GM19455 (cell line): ENCODE measurements around the gene NFIC.
"Not testable (repeated sequence)": the region's sequence is repeated elsewhere in the genome, so short reads cannot be mapped to it uniquely, and the experiment has no call there.

Experiments used
- ATAC-seq: cut with Tn5 transposase; IDR thresholded peaks from one replicate; pipeline ENCODE4 v1.9.1; 2021; ENCODE audit not compliant: unreplicated experiment

The NFIC gene

DNA sequence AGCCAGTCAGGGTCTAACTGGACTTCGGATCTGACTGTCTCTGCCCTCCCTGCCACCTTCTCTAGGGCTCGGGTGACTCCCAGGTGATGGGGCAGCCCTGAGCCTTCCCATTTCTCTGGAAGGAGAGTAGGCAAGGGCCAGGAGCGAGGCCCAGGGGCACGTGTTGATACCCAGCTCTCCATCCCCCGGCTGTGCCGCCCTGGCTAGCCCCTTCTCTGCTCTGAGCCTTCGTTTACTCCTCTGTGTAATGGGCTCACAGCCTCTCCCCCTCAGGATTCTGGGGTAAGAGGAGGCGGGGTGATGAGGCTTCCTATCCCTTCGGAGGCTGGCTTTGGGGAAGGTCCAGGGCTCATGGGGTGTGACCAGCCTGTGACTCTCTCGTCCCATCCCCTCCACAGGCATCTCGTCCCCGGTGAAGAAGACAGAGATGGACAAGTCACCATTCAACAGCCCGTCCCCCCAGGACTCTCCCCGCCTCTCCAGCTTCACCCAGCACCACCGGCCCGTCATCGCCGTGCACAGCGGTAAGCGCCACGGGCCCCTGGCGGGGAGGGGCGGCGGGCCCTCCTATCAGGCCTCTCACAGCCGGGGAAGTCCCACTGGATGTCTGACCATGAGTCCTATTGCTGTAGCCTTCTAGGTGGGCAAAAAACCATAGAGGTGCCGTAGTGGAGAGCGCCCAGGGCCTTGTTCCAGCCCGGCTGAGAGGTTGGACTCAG is 82.4 kb downstream of the NFIC start:
- no peak for ATAC-seq

DNA sequence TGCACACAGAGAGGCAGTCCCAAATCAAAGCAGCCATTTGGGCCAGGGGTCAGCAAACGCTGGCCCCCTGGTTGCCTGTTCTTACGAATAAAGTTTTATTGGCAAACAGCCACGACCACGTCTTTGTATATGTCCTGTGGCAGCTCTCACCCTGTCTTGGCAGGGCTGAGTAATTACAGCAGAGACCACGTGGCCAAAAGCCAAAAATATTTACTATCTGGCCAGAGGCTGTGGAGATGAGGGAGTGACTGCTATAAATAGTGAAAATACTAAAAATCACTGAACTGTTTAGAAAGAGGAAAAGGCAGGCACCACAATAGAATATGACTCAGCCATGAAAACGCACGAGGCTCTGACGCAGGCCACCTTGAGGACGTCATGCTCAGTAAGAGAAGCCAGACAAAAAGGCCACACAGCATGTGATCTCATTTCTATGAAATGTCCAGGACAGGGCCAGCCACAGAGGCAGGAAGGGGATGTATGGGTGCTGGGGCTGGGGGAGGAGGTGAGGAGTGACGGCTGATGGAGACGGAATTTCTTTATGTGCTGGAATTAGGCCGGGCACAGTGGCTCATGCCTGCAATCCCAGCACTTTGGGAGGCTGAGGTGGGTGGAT is 84.5 kb downstream of the NFIC start:
- no peak for ATAC-seq

DNA sequence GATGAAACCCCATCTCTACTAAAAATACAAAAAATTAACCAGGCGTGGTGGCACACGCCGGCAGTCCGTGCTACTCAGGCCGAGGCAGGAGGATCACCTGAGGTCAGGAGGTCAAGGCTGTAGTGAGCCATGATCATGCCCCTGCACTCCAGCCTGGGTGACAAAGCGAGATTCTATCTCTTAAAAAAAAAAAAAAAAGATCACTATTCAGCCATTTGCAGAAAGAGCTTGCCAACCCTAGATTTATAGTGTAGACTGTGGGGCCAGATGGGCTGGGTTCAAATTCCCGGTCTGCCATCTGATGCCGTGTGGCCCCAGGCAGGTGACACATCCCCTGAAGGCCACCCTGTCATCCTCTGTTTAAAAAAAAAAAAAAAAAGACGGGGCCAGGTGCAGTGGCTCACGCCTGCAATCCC is 85.1 kb downstream of the NFIC start:
- ATAC-seq: no peak

DNA sequence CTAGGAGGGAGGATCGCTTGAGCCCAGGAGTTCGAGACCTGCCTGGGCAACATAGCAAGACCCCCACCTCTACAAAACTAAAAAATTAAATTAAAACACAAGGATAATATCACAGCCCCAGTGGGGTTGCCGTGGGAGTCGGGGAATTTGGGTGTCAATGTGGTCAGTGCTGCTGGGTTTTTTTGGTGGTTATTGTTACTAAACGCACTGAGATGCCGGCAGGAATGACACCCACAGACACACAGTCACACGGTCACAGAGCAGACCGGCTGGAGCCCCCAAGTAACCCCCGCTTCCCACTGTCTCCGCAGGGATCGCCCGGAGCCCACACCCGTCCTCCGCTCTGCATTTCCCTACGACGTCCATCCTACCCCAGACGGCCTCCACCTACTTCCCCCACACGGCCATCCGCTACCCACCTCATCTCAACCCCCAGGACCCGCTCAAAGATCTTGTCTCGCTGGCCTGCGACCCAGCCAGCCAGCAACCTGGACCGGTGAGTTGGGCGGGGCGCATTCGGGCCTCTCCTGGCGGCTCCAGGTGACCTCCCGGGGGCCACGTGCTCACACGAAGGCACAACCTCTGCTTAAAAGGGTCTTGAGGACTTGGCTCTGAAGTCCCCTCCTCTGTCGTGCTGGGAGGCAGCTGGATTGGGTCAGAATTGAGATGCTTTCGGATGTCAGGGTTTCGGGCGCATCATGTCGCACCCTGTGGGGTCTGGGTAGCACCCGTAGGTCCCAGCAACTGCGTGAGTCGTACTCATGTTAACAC is 86.0 kb downstream of the NFIC start:
- ATAC-seq: no peak

DNA sequence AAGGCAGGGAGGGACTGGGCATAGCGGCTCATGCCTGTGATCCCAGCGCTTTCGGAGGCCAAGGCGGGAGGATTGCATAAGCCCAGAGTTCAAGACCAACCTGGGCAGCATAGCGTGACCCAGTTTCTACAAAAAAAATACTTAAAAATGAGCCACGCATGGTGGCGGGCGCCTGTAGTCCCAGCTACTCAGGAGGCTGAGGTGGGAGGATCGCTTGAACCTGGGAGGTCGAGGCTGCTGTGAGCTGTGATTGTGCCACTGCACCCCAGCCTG is 86.5 kb downstream of the NFIC start:
- not testable (repeated sequence) for ATAC-seq

DNA sequence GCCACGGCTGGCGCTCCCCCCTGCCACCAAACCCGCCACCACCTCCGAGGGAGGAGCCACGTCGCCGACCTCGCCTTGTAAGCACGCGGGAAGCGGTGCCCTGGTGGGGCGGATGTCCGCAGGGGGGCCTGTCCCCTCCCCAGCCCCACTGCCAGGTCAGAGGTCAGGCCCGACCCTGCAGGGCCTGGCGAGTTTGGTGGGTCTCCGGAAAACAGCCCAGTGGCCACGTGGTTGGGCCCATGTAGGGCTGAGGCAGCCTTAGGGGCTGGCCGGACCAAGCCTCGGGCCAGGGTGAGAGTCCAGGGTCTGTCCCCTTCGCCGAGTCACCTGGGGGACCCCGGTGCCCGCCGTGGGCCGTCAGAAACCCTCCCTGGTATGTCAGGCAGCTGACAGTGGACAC is 87.5 kb downstream of the NFIC start:
- ATAC-seq: no peak

DNA sequence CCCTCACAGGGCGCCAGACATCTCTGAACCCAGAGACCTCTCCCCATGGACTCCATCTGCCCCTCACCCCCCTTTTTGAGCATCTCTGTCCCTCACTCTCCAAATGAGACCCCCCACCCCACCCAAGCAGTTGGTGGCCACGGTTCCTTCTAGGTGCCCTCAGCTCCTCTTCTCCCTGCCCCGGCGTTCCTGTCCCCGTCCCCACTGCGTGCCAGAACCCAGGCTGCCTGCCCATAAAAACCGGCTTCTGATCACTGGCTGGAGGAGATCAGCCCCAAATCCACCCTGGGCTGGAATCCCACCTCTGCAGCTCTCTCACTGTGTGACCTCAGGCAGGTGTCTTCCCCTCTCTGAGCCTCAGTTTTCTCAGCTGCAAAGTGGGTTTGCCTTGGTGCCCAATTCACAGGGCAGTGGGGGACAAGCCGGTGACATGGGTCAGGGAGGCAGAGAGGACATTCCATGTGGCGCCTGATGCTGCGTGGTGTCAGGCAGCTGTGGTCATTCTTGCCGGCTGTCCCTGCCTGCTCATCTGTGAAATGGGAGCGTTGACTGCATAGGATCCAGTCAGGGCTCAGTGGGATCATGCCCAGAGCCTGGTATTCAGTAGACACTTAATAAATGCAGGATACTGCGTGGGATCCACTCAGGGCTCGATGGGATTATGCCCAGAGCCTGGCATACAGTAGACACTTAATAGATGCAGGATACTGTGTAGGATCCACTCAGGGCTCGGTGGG is 88.4 kb downstream of the NFIC start:
- ATAC-seq: no peak

DNA sequence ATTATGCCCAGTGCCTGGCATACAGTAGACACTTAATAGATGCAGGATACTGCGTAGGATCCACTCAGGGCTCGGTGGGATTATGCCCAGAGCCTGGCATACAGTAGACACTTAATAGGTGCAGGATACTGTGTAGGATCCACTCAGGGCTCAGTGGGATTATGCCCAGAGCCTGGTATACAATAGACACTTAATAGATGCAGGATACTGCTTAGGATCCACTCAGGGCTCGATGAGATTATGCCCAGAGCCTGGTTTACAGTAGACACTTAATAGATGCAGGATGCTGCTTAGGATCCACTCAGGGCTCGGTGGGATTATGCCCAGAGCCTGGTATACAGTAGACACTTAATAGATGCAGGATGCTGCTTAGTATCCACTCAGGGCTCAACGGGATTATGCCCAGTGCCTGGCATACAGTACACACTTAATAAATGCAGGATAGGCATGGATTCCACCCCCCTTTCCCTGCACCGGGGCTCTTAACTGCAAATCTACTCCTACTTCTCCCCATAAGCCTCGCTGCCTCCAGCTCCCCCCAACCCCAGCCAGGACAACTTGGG is 89.1 kb downstream of the NFIC start:
- no peak for ATAC-seq

DNA sequence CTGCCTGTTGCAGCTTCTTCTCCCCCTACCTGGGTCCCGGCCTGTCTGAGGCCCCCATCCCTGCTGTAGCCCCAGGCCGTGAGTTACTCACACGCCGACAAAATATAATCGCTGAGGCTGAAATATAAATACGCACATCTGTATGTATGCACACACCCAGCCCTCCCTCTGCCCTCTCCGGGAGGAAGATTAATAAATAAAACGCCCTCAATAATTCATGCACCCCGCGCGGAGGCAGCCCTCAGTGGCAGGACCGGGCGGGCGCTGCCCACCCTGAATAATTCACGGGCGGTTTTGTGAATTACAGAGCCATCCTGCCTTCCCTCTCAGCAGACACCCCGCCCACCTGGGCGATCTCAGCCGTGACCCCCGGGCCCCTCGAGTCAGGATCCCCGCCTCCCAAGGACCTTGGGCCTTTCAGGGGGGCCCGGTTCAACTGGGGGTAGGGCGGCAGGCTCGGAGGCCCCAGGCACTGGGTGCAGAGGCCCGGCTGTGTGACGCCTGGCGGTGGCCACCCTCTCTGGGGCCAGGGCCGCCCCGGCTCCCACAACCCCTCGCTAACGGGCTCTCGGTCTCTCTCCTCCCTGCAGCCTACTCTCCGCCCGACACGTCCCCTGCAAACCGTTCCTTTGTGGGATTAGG is 89.7 kb downstream of the NFIC start:
- no peak for ATAC-seq

DNA sequence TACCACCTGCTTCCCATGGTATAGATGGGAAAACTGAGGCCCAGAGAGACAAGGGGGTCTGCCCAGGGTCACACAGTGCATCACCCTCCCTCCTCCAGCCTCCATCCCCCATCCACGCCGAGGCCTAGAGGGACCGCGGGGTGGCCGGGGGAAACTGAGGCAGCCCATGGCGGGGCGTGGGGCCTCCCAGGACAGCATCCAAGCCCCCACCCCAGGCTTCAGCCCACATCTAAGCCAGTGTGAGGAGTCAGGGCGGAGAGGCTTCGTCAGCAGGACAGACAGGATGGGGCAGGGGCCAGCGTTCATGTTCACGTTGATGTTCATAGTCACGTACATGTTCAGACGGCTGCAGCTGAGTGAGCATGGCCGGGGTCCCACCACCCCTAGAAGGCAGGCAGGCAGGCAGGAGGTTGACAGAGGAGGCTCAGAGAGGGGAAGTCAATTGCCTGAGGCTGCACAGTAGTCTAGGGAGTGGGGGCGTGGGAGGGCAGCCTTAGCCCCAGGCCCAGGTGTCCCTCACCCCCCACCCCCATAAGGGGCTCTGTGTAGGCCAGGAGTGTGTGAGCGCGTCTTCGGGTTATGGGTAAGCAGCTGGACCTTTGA is 90.6 kb downstream of the NFIC start:
- ATAC-seq: no peak

DNA sequence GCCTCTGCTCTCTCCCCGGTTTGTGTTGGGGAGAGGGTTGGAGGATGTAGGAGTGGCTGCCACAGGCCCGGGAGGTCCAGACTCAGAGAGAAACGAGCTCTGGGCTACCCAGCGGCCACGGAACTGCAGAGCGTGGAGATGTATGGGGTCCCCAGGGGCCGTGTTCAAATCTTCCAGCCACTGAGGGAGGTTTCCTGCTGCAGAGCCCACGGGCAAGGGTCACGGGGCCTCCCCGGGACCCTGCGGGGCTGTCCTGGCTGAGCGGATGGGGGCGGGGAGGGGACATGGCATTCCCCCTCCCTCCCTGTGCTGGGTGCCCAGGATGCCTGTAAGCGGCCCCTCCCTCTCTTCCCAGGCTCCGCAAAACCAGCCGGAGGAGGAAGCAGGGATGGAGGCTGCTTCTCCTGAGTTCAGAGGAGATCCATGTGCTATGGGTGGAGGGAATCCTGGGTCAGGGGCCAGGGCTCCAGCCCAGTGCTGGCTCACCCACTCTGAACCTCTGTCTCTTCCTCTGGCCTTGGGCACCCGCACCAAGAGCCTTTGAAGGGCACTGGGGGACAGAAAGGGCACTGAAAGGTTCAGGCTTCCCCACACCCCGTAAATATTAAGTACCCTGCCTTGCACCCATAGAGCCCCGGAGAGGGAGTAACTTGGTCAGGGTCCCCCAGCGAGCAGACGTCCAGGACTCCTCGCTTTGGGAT is 91.3 kb downstream of the NFIC start:
- no peak for ATAC-seq

DNA sequence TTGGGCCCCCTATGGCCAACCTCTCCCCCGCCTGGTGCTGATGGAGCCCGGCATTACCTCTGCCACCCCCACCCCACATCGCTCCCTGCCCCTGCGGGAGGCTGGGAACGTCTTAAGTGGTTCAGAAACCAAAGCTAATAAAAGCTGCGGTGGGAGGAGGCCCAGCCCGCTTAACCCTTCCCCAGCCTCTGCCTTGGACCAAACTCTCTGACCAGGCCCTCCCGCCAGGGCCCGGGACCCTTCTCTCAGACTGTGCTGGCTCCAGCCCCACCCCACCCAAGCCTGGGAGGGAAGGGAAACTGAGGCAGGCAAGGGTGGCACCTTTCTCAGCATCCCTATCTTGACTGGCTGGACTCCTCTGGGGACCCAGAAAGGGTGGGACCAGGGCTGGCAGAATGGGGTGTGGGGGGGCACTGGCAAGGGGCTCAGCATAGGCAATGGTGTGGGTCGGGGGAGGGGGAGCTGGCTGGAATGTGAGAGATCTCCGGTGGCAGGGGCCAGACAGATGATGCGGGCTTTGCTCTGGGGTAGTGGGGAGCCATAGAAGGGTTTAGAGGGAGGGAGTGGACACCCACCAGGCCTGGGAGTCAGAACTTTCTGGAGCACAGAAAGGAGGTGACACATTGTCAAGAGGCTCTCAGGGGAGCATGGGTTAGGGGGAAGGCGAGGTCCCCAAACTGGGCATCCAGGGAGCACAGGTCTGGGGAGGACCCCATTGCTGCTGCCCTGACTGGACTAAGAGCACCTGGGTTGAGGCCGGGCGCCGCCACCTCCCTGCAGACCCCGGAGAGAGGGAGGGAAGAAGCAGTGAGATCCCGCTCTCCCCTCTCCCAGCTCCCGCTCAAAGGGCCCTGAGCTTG is 92.1 kb downstream of the NFIC start:
- no peak for ATAC-seq

DNA sequence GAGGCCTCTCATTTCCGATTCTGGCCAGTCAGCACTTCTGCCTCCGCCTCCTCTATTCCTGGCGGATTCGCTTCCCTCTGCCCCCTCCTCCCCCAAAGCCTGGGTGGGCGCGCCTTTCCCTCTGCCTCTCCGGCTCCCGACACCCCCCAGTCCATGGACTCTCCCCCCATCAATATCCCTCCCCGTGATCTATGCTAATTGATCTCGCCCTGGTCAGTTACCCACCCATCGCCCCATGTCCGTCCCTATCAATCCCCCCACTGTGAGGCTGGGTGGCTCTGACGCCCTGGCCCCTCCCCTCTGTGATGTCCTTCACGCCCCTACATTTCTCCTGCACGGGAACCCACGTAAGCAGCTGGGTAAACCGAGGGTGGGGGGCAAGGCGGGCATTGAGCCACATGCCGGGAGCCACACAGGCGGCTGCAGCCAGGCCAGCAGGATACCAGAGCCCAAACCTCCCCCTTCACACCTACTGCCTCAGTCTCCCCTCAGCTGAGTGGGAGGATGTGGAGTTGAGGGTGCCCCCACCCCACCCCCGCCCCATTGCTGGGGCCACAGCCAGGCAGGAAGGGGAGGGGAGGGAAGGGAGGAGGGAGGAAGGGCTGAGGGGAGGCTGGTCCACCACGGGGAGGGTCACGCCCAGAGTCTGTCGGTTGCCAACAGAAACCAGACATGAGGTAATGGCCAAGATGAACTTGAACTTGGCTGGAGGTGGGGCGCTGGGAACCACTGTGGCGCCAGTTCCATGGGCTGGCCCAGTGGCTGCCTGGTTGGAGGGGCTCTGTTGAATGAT is 92.9 kb downstream of the NFIC start:
- ATAC-seq: no peak

DNA sequence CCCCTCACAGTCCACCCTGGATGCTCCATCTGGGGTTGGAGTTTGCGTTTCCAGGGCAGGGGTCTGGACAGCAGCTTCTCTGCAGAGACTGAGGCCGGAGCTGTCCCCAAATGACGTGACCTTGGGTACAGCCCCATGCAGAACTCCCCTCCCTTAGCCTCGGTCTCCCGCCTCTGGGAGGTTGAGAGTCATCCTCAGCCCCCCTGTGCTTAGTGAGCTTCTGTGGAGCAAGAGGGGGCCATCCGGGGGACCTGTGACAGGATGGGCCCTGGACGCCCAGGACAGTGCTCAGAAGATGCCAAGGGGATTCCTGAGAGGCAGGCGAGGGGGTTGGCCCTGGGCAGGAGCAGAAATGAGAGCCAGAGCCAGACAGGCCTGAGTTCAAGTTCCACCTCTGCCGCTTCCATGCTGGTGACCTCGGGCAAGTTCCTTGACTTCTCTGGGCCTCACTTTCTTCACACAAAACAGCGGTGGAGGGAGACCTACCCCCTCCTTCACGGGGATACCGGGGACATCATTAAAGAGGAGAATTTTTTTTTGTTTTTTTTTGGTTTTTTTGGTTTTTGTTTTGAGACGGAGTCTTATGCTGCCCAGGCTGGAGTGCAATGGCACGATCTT is 93.7 kb downstream of the NFIC start:
- ATAC-seq: no peak

DNA sequence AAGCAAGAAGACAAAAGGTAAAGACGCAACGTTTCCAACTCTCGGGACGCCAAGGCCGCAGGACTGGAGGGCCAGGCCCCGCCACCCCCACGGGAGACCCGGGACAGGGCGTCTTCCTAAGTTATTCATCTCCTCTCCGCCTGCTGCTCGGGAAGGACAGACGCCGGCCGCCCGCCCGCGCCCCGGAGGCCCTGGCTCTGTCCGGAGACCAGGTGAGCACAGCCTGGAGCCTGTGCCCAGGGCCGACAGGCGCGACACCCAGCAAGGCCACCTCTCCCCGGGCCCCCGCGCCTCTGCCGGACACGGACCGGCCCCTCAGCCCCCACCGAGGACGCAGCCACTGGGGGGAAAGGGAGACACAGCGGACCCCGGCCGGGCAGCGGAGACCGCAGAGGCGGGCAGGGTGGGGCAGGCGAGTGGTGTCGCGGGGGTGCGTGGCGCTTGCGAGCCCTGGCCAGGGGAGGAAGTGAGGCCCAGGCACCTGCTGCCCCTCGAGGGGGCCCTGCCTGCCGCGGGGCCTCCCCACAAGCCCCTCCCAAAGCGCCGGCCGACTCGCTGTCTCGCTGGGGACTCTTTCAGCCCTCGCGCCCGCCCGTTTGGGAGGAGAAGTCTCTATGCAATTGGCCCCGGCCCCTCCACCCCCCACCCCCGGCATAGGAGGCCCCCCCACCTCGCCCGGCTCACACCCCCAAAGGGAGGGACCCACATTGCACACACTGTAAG is 96.8 kb downstream of the NFIC start:
- no peak for ATAC-seq

DNA sequence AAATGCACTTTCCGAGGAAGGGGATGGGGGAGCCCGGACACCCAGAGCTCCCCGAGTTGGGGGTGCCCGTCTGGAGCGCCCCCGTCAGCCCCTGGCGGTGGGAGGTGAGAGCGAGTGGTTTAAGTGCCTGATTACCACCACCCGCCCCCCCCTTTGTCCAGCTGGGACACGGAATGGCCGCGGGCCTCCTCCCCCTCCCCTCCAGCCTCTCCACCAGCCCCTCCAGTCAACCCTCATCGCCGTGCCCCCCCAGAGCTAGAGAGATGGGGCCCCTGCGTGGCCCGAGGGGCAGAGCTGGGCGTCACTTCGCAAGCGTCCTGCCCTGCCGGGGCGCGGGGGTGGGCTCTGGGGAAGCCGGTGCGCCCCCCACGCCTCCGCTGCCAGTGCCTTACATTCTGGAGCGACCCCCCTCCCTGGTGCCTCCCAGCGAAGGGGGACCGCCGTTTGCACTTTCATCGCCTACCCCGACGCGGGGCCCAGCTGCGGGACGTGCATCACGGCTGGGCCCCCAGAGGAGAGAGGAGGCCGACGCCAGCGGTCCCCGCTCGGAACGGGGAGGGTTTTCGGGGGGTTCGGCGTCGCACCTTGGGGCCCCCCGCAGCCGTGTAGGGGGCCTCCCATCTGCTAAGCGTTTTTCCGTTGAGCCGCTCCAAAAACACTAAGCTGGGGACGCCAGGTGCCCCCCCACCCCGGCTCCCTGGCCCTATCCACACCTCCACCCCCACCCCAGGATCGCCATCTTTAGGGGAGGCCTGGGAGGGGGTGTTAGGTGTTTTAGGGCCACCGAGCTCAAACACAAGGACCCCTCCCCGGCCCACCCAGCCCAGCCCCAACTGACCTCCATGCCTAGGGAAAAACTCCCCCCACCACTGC is 97.6 kb downstream of the NFIC start:
- ATAC-seq: no peak
